GM12878 (cell line): Measurements from ENCODE around the gene DUOX1.

ENCODE experiments used
- CEBPB ChIP-seq, 2 experiments: fragments of 150-350 bp in 1 of 2; IDR thresholded peaks; 2 replicates each; pipeline ENCODE4 v1.6.1; 2012 to 2014; ENCODE audit warnings: low read depth in 2 of 2, low read length in 2 of 2, borderline replicate concordance in 1 of 2, inconsistent platforms in 1 of 2
- CHD2 ChIP-seq: IDR thresholded peaks from 2 replicates; pipeline ENCODE4 v1.6.1; 2011; ENCODE audit warnings: low read depth, low read length, improper control_type of control experiment, borderline replicate concordance
- CTCF ChIP-seq, 3 experiments: IDR thresholded peaks in 2 of 3; conservative IDR thresholded peaks in 1 of 3; 2 replicates each; pipeline ENCODE4 v1.5.1; 2011; ENCODE audit warnings: low read depth in 3 of 3, low read length in 3 of 3, mild to moderate bottlenecking in 3 of 3, control low read depth in 2 of 3, moderate library complexity in 2 of 3, inconsistent platforms in 1 of 3, mixed read lengths in 1 of 3; ENCODE audit not compliant: control insufficient read depth in 2 of 3, insufficient read depth in 1 of 3; ENCODE audit errors: extremely low read depth in 1 of 3
- MTA2 ChIP-seq: fragments of 450-650 bp; IDR thresholded peaks from 2 replicates; pipeline ENCODE4 v1.6.1; 2016; ENCODE audit warnings: low read depth, mild to moderate bottlenecking, moderate library complexity
- NFYB ChIP-seq: IDR thresholded peaks from 2 replicates; pipeline ENCODE4 v1.6.1; 2011; ENCODE audit warnings: low read depth, mild to moderate bottlenecking, low read length, improper control_type of control experiment, moderate library complexity; ENCODE audit not compliant: insufficient read depth
- POLR2AphosphoS5 ChIP-seq: IDR thresholded peaks from 2 replicates; pipeline ENCODE4 v1.6.1; 2011; ENCODE audit warnings: mild to moderate bottlenecking, low read length, inconsistent platforms
- SMAD1 ChIP-seq: fragments of 450-650 bp; IDR thresholded peaks from 2 replicates; pipeline ENCODE4 v1.6.1; 2018; ENCODE audit warnings: mild to moderate bottlenecking, low read depth; ENCODE audit not compliant: partially characterized antibody
- SPI1 ChIP-seq: IDR thresholded peaks from 2 replicates; pipeline ENCODE4 v1.6.1; 2011; ENCODE audit warnings: low read depth, mild to moderate bottlenecking, low read length, moderate library complexity, borderline replicate concordance; ENCODE audit not compliant: insufficient read depth
- SUZ12 ChIP-seq: fragments of 200-600 bp; sonication (generic); IDR thresholded peaks from one replicate; pipeline ENCODE4 v1.6.1; 2018; ENCODE audit warnings: antibody characterized with exemption, mild to moderate bottlenecking; ENCODE audit not compliant: unreplicated experiment
- WRNIP1 ChIP-seq: IDR thresholded peaks from 2 replicates; pipeline ENCODE4 v1.6.1; 2011; ENCODE audit warnings: low read depth, low read length, improper control_type of control experiment, borderline replicate concordance

- TF ChIP-seq SMAD1 (no peak), WRNIP1 (no peak), SPI1 (no peak), CEBPB (IDR thresholded peaks at IDR 0.05; ENCODE audit: borderline replicate concordance in 1 of 2, low read depth in 2 of 2, low read length in 2 of 2) (no peak), CTCF (IDR thresholded peaks at IDR 0.05 in 2 of 3, conservative IDR thresholded peaks at IDR 0.05 in 1 of 3; ENCODE audit: control insufficient read depth in 2 of 3, extremely low read depth in 1 of 3, insufficient read depth in 1 of 3, low read depth in 3 of 3, low read length in 3 of 3) (no peak), SUZ12 (no peak), MTA2 (no peak), CHD2 (no peak), NFYB (no peak), POLR2AphosphoS5 (no peak)
These were observed 40.0 kb upstream of the DUOX1 start for GRCh38 chr15:45089712-45090373.
